ENCODE results near the gene WDR4.
"Not testable (repeated sequence)": the region's sequence is repeated elsewhere in the genome, so short reads cannot be mapped to it uniquely, and the experiment has no call there.

The WDR4 gene

GRCh38 chr21:42853621-42854020 lies 25.7 kb downstream of the WDR4 start:
- no peak for DNase-seq

- no peak for DNase-seq
Measured at GRCh38 chr21:42852925-42853570, 26.3 kb downstream of the WDR4 start.

GRCh38 chr21:42851812-42852665 lies 27.3 kb downstream of the WDR4 start:
- DNase-seq = no peak

- no peak for DNase-seq
Measured at GRCh38 chr21:42850866-42851391, 28.4 kb downstream of the WDR4 start.

- no peak for DNase-seq
Measured at GRCh38 chr21:42850463-42850862, 28.9 kb downstream of the WDR4 start.

GRCh38 chr21:42849759-42850412 lies 29.5 kb downstream of the WDR4 start:
- no peak for DNase-seq

- no peak for DNase-seq
Measured at GRCh38 chr21:42848932-42849758, 30.2 kb downstream of the WDR4 start.

- DNase-seq = not testable (repeated sequence)
Measured at GRCh38 chr21:42848144-42848931, 31.0 kb downstream of the WDR4 start.

GRCh38 chr21:42847726-42848125 lies 31.6 kb downstream of the WDR4 start:
- no peak for DNase-seq

- DNase-seq = no peak
Measured at GRCh38 chr21:42847051-42847707, 32.2 kb downstream of the WDR4 start.

- no peak for DNase-seq
Measured at GRCh38 chr21:42846221-42846620, 33.1 kb downstream of the WDR4 start.

- peak in 31 of 51 donors; percentile 6 to 77 (median 47) for DNase-seq
Measured at GRCh38 chr21:42845296-42845965, 33.9 kb downstream of the WDR4 start.

GRCh38 chr21:42844411-42845113 lies 34.8 kb downstream of the WDR4 start:
- DNase-seq = peak in 28 of 51 donors; percentile 22 to 73 (median 47)

GRCh38 chr21:42843056-42843455 lies 36.3 kb downstream of the WDR4 start:
- DNase-seq = no peak

GRCh38 chr21:42841916-42842655 lies 37.3 kb downstream of the WDR4 start:
- not testable (repeated sequence) for DNase-seq

- DNase-seq = no peak
Measured at GRCh38 chr21:42841156-42841915, 38.0 kb downstream of the WDR4 start.
